Natural killer cell treated with Interleukin-12 subunit alpha and Interleukin-12 subunit beta and Interleukin-15 and Interleukin-18, amount 100 ng/mL, for 72 hours (primary cell): ENCODE data around the gene C5. TPM values are rescaled to one million over a fixed set of nuclear protein-coding genes. Genes with fewer than 3 reads are reported as not detected.
A peak's percentile ranks its signal among the peaks of the same experiment; 100 is the strongest.

Source experiments
- ATAC-seq, 2 donors: fragments of 150-1000 bp; cut with Tn5 transposase in 1 of 2; sonication (Bioruptor Pico), chemical (Tn5 transposase) in 1 of 2; 2 replicates each; pipeline ENCODE4 v1.10.0; 2021
- DNase-seq: peaks from one replicate; pipeline ENCODE4 v3.0.0; 2022; ENCODE audit warnings: low spot score
- H3K27ac Mint-ChIP-seq, 2 donors: 1 replicate in 1 of 2; 2 replicates in 1 of 2; pipeline ENCODE4 v1.8.0; 2022; ENCODE audit warnings: mixed read lengths in 2 of 2, mild to moderate bottlenecking in 1 of 2, moderate library complexity in 1 of 2
- H3K27me3 Mint-ChIP-seq, 2 donors: 1 replicate in 1 of 2; 2 replicates in 1 of 2; pipeline ENCODE4 v1.8.0; 2022; ENCODE audit warnings: mixed read lengths in 2 of 2
- H3K36me3 Mint-ChIP-seq: one replicate; pipeline ENCODE4 v1.8.0; 2022; ENCODE audit warnings: mixed read lengths
- H3K4me1 Mint-ChIP-seq, 2 donors: 1 replicate in 1 of 2; 2 replicates in 1 of 2; pipeline ENCODE4 v1.8.0; 2022; ENCODE audit warnings: low read depth in 2 of 2, mixed read lengths in 2 of 2, mild to moderate bottlenecking in 1 of 2
- H3K4me3 Mint-ChIP-seq: one replicate; pipeline ENCODE4 v1.8.0; 2022; ENCODE audit warnings: mixed read lengths
- H3K9me3 Mint-ChIP-seq: 2 replicates; pipeline ENCODE4 v1.8.0; 2022; ENCODE audit warnings: mixed read lengths
- total RNA-seq, 2 donors: library from RNA; stranded (reverse); gene quantifications; one replicate each; pipeline ENCODE4 v1.2.3, GENCODE V29; 2022

Gene C5
- total RNA-seq, 2 donors from 2014 or later = 0.88 to 1.0 TPM

GRCh38 chr9:120938851-120939250 lies 111.2 kb downstream of the C5 start:
- H3K9me3 Mint-ChIP-seq = no peaks in the 10 kb centered on the region
- DNase-seq (no peak), ATAC-seq (no peak)
- H3K36me3 Mint-ChIP-seq = no peaks in the 10 kb centered on the region
- H3K4me1 Mint-ChIP-seq = peaks cover 27 to 31% of the 10 kb centered on the region in 2 donors
- no peak overlapping the region for H3K4me3 Mint-ChIP-seq
- peaks cover 0 to 6% of the 10 kb centered on the region in 2 donors for H3K27me3 Mint-ChIP-seq
- H3K27ac Mint-ChIP-seq = peak overlapping the region in 1 of 2 donors; percentile 33

DNA sequence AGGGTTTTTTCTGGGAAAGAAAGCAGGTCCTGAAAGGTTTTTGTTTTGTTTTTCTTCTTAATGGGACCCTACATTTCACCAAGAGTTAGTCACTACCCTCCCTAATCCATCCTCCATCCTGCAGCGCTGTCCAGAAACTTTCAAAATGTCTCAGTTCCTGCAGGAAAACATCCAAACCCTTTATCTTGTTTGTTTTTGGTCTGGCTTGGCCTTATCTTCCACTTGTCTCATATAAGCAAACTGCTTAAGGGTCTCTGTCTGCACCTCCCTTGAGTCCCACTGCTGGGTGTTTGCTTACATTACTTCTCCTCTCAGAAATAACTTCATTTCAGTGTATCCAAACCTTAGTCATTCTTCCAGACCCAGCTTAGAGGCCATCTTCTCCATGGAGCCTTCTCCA lies 112.5 kb downstream of the C5 start:
- Mint-ChIP-seq H3K27ac (peak overlapping the region in 1 of 2 donors; percentile 97), H3K36me3 (no peaks in the 10 kb centered on the region), H3K4me3 (no peak overlapping the region), H3K27me3 (peaks cover 0 to 6% of the 10 kb centered on the region in 2 donors), H3K9me3 (no peaks in the 10 kb centered on the region), H3K4me1 (peaks cover 39 to 40% of the 10 kb centered on the region in 2 donors)
- no peak for DNase-seq
- ATAC-seq = no peak

GRCh38 chr9:120937127-120937526 lies 112.9 kb downstream of the C5 start:
- ATAC-seq (no peak), DNase-seq (no peak)
- Mint-ChIP-seq H3K9me3 (no peaks in the 10 kb centered on the region), H3K4me1 (peaks cover 44% of the 10 kb centered on the region in 2 donors), H3K36me3 (no peaks in the 10 kb centered on the region), H3K27ac (peak overlapping the region; percentile 79 to 97), H3K4me3 (no peak overlapping the region), H3K27me3 (peaks cover 0 to 6% of the 10 kb centered on the region in 2 donors)

DNA sequence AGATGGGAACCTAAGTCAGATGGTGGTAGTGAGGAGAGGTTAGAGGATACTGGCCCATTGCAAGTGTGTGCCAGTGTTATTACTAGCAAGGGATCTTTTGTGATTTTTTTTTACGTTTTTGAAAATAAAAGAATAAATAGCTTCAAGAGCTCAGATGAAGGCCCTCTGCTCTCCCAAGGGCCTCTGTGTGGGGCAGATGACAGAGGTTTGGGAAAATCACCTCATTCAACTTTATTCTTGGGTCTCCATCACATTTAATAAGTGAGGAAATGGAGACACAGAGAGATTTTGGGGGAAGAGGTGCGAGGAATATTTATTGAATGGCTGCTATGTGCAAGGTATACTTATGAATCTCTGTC lies 113.3 kb downstream of the C5 start:
- Mint-ChIP-seq H3K27ac (peak overlapping the region; percentile 79 to 97), H3K9me3 (no peaks in the 10 kb centered on the region), H3K4me3 (peak overlapping the region; percentile 78), H3K27me3 (peaks cover 0 to 6% of the 10 kb centered on the region in 2 donors), H3K36me3 (no peaks in the 10 kb centered on the region), H3K4me1 (peaks cover 47 to 48% of the 10 kb centered on the region in 2 donors)
- no peak for ATAC-seq
- no peak for DNase-seq

DNA sequence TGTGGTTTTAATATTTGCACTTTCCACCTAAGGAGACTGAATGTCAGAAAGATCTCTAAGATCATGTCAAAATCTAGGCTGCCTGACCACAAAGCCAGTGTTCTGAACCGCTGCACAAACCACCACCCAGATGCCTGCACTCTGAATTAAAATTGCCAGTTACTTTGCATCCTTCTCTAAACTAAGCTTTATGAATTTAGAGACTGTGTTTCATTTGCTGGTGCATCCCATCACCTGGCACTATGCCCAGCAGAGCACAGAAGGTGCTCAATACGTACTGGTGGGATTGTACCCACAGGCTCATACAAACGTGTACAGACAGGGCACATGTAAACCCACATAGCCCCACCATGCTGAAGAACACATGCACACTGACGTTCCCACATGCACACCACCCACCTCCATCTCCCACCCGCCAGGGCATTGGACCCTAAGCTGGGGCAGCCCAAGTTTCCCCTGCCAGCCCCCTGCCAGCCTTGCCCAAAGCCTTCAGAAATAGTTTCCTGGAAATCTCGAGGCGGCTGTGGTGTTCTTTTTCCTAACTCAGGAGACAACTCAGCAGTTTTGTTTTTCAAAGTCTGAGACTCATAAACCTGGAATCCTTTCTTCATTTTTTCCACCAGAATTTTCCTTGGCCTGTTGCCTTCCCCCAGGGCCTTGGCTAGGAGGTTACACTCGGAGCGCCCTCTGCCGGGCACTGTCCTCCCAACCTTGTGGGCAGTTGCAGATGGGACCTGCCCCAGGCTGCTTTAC lies 113.9 kb downstream of the C5 start:
- H3K4me3 Mint-ChIP-seq = peak overlapping the region; percentile 78
- peaks cover 0 to 5% of the 10 kb centered on the region in 2 donors for H3K27me3 Mint-ChIP-seq
- no peaks in the 10 kb centered on the region for H3K9me3 Mint-ChIP-seq
- DNase-seq (peak; percentile 90), ATAC-seq (peak; percentile 78 to 84)
- no peaks in the 10 kb centered on the region for H3K36me3 Mint-ChIP-seq
- H3K27ac Mint-ChIP-seq = peak overlapping the region; percentile 79 to 97
- H3K4me1 Mint-ChIP-seq = peaks cover 53% of the 10 kb centered on the region in 2 donors

- ATAC-seq = no peak
- no peak for DNase-seq
- Mint-ChIP-seq H3K27ac (peak overlapping the region; percentile 79 to 97), H3K27me3 (no peaks in the 10 kb centered on the region), H3K36me3 (no peaks in the 10 kb centered on the region), H3K9me3 (no peaks in the 10 kb centered on the region), H3K4me3 (peak overlapping the region; percentile 78), H3K4me1 (peaks cover 58 to 59% of the 10 kb centered on the region in 2 donors)
These were observed 114.7 kb downstream of the C5 start for GRCh38 chr9:120935383-120935857.

GRCh38 chr9:120934281-120934680 lies 115.8 kb downstream of the C5 start:
- Mint-ChIP-seq H3K4me3 (peak overlapping the region; percentile 50), H3K36me3 (no peaks in the 10 kb centered on the region), H3K27ac (peak overlapping the region; percentile 97), H3K27me3 (no peaks in the 10 kb centered on the region), H3K4me1 (peaks cover 66 to 70% of the 10 kb centered on the region in 2 donors), H3K9me3 (no peaks in the 10 kb centered on the region)
- DNase-seq = no peak
- ATAC-seq = no peak

GRCh38 chr9:120933310-120934055 lies 116.6 kb downstream of the C5 start:
- Mint-ChIP-seq H3K27ac (peak overlapping the region; percentile 97), H3K4me1 (peaks cover 67 to 73% of the 10 kb centered on the region in 2 donors), H3K9me3 (no peaks in the 10 kb centered on the region), H3K36me3 (no peaks in the 10 kb centered on the region), H3K27me3 (no peaks in the 10 kb centered on the region), H3K4me3 (peak overlapping the region; percentile 62)
- DNase-seq (peak; percentile 80), ATAC-seq (no peak)

GRCh38 chr9:120932086-120932823 lies 117.8 kb downstream of the C5 start:
- ATAC-seq = no peak
- H3K27me3 Mint-ChIP-seq = no peaks in the 10 kb centered on the region
- no peaks in the 10 kb centered on the region for H3K9me3 Mint-ChIP-seq
- peak overlapping the region; percentile 77 for H3K4me3 Mint-ChIP-seq
- DNase-seq = no peak
- peak overlapping the region; percentile 97 for H3K27ac Mint-ChIP-seq
- no peaks in the 10 kb centered on the region for H3K36me3 Mint-ChIP-seq
- peaks cover 76 to 85% of the 10 kb centered on the region in 2 donors for H3K4me1 Mint-ChIP-seq

GRCh38 chr9:120931231-120932085 lies 118.6 kb downstream of the C5 start:
- H3K27me3 Mint-ChIP-seq = no peaks in the 10 kb centered on the region
- peaks cover 76 to 86% of the 10 kb centered on the region in 2 donors for H3K4me1 Mint-ChIP-seq
- peak overlapping the region; percentile 77 for H3K4me3 Mint-ChIP-seq
- H3K9me3 Mint-ChIP-seq = no peaks in the 10 kb centered on the region
- DNase-seq (peak; percentile 91), ATAC-seq (peak; percentile 65 to 84)
- peak overlapping the region; percentile 97 for H3K27ac Mint-ChIP-seq
- no peaks in the 10 kb centered on the region for H3K36me3 Mint-ChIP-seq

GRCh38 chr9:120929229-120929791 lies 120.8 kb downstream of the C5 start:
- Mint-ChIP-seq H3K4me3 (peak overlapping the region; percentile 76), H3K9me3 (no peaks in the 10 kb centered on the region), H3K27me3 (no peaks in the 10 kb centered on the region), H3K27ac (peak overlapping the region; percentile 97), H3K4me1 (peaks cover 71 to 88% of the 10 kb centered on the region in 2 donors), H3K36me3 (peaks cover 1% of the 10 kb centered on the region)
- ATAC-seq = no peak
- DNase-seq = no peak

- peaks cover 8% of the 10 kb centered on the region for H3K36me3 Mint-ChIP-seq
- no peaks in the 10 kb centered on the region for H3K9me3 Mint-ChIP-seq
- H3K27ac Mint-ChIP-seq = peak overlapping the region; percentile 97 to 98
- DNase-seq (peak; percentile 93), ATAC-seq (peak; percentile 46 to 64)
- H3K27me3 Mint-ChIP-seq = no peaks in the 10 kb centered on the region
- peak overlapping the region; percentile 99 for H3K4me3 Mint-ChIP-seq
- H3K4me1 Mint-ChIP-seq = peaks cover 73 to 88% of the 10 kb centered on the region in 2 donors
These were observed 121.4 kb downstream of the C5 start for GRCh38 chr9:120928483-120929228.
